Omental fat pad (tissue), 4 donors: ENCODE data around the gene PDHX. TPM values are rescaled to one million over a fixed set of nuclear protein-coding genes. Genes with fewer than 3 reads are reported as not detected.

Experiments used
- ATAC-seq: fragments of 150-250 bp; one replicate; pipeline ENCODE4 v1.9.1; 2016; ENCODE audit warnings: mild to moderate bottlenecking, moderate library complexity; ENCODE audit not compliant: low FRiP score
- DNase-seq: peaks from one replicate; pipeline ENCODE4 v3.0.0-alpha.2; 2019; ENCODE audit warnings: low spot score
- CTCF ChIP-seq, 3 donors: fragments of 450-650 bp; IDR thresholded peaks; one replicate each; pipeline ENCODE4 v1.5.1; 2016 to 2017; ENCODE audit warnings: antibody characterized with exemption in 3 of 3, mild to moderate bottlenecking in 3 of 3, moderate library complexity in 2 of 3
- total RNA-seq, 4 donors: library from RNA; depleted of rRNA; stranded (reverse); fragments of >200 nt; gene quantifications; one replicate each; pipeline ENCODE4 v1.1.0, GENCODE V29; 2016

The PDHX gene
- total RNA-seq, 4 donors from 2014 or later, result 20.0 to 56.0 (median 45.3) TPM

GRCh38 chr11:34957206-34957605 is 40.8 kb downstream of the PDHX start:
- DNase-seq (no peak), ATAC-seq (no peak)
- no peak for TF ChIP-seq CTCF (IDR thresholded peaks at IDR 0.05)

GRCh38 chr11:34957606-34958005 is 41.2 kb downstream of the PDHX start:
- no peak for ATAC-seq
- DNase-seq, result no peak
- no peak for TF ChIP-seq CTCF (IDR thresholded peaks at IDR 0.05)

GRCh38 chr11:34959770-34960169 is 43.4 kb downstream of the PDHX start:
- no peak for TF ChIP-seq CTCF (IDR thresholded peaks at IDR 0.05)
- no peak for ATAC-seq
- DNase-seq, result no peak

- no peak for DNase-seq
- no peak for ATAC-seq
- no peak for TF ChIP-seq CTCF (IDR thresholded peaks at IDR 0.05)
Observed at GRCh38 chr11:34960277-34960676, 43.9 kb downstream of the PDHX start.

- DNase-seq (no peak), ATAC-seq (no peak)
- TF ChIP-seq CTCF (IDR thresholded peaks at IDR 0.05), result no peak
Observed at GRCh38 chr11:34962034-34962433, 45.6 kb downstream of the PDHX start.

GRCh38 chr11:34963351-34963750 is 46.9 kb downstream of the PDHX start:
- TF ChIP-seq CTCF (IDR thresholded peaks at IDR 0.05), result no peak
- no peak for ATAC-seq

GRCh38 chr11:34964610-34965331 is 48.4 kb downstream of the PDHX start:
- no peak for TF ChIP-seq CTCF (IDR thresholded peaks at IDR 0.05)
- no peak for ATAC-seq
- no peak for DNase-seq

More at GRCh38 chr11:34963351-34963750, 46.9 kb downstream of the PDHX start:
- DNase-seq, result no peak
